ENCODE measurements around the gene ZAR1L. TPM values are rescaled to one million over a fixed set of nuclear protein-coding genes. Genes with fewer than 3 reads are reported as not detected.
A peak's percentile ranks its signal among the peaks of the same experiment; 100 is the strongest.

Gene ZAR1L
- total RNA-seq, 2 donors from 2014 or later: 0.19 TPM; not detected in 1

GRCh38 chr13:32282096-32282711 is 33.0 kb downstream of the ZAR1L start:
- no peak overlapping the region for H3K4me3 Mint-ChIP-seq
- H3K27ac Mint-ChIP-seq: no peak overlapping the region
- peaks cover 51% of the 10 kb centered on the region for H3K36me3 Mint-ChIP-seq (ENCODE audit: low read depth)
- H3K27me3 Mint-ChIP-seq: no peaks in the 10 kb centered on the region
- H3K9me3 Mint-ChIP-seq: no peaks in the 10 kb centered on the region
- ATAC-seq (replicated peaks): no peak
- peaks cover 4% of the 10 kb centered on the region for H3K4me1 Mint-ChIP-seq

GRCh38 chr13:32281096-32281495 is 34.1 kb downstream of the ZAR1L start:
- ATAC-seq (replicated peaks): no peak
- Mint-ChIP-seq H3K4me3 (no peak overlapping the region), H3K27ac (no peak overlapping the region), H3K4me1 (peaks cover 4% of the 10 kb centered on the region), H3K27me3 (no peaks in the 10 kb centered on the region), H3K9me3 (no peaks in the 10 kb centered on the region), H3K36me3 (ENCODE audit: low read depth) (peaks cover 62% of the 10 kb centered on the region)

GRCh38 chr13:32278426-32278825 is 36.7 kb downstream of the ZAR1L start:
- peaks cover 4% of the 10 kb centered on the region for H3K4me1 Mint-ChIP-seq
- H3K9me3 Mint-ChIP-seq: no peaks in the 10 kb centered on the region
- peaks cover 74% of the 10 kb centered on the region for H3K36me3 Mint-ChIP-seq (ENCODE audit: low read depth)
- peak; percentile 99 for ATAC-seq (replicated peaks)
- no peaks in the 10 kb centered on the region for H3K27me3 Mint-ChIP-seq
- no peak overlapping the region for H3K4me3 Mint-ChIP-seq
- no peak overlapping the region for H3K27ac Mint-ChIP-seq

GRCh38 chr13:32277839-32278238 is 37.3 kb downstream of the ZAR1L start:
- Mint-ChIP-seq H3K27me3 (no peaks in the 10 kb centered on the region), H3K4me1 (peaks cover 4% of the 10 kb centered on the region), H3K4me3 (no peak overlapping the region), H3K36me3 (ENCODE audit: low read depth) (peaks cover 70% of the 10 kb centered on the region), H3K27ac (no peak overlapping the region), H3K9me3 (no peaks in the 10 kb centered on the region)
- no peak for ATAC-seq (replicated peaks)

- Mint-ChIP-seq H3K9me3 (no peaks in the 10 kb centered on the region), H3K27me3 (no peaks in the 10 kb centered on the region), H3K36me3 (ENCODE audit: low read depth) (peaks cover 47% of the 10 kb centered on the region), H3K4me3 (peak overlapping the region; percentile 43), H3K4me1 (peaks cover 5% of the 10 kb centered on the region), H3K27ac (peak overlapping the region; percentile 82)
- peak; percentile 82 for ATAC-seq (replicated peaks)
These were observed 43.0 kb downstream of the ZAR1L start for GRCh38 chr13:32272021-32272683.

GRCh38 chr13:32267836-32268439 is 47.2 kb downstream of the ZAR1L start:
- Mint-ChIP-seq H3K27me3 (no peaks in the 10 kb centered on the region), H3K4me1 (peaks cover 5% of the 10 kb centered on the region), H3K4me3 (no peak overlapping the region)

GRCh38 chr13:32266130-32266529 is 49.0 kb downstream of the ZAR1L start:
- H3K4me1 Mint-ChIP-seq: no peaks in the 10 kb centered on the region
- H3K27me3 Mint-ChIP-seq: no peaks in the 10 kb centered on the region
- no peaks in the 10 kb centered on the region for H3K9me3 Mint-ChIP-seq
- H3K4me3 Mint-ChIP-seq: no peak overlapping the region
- H3K36me3 Mint-ChIP-seq (ENCODE audit: low read depth): peaks cover 56% of the 10 kb centered on the region
- no peak for ATAC-seq (replicated peaks)
- no peak overlapping the region for H3K27ac Mint-ChIP-seq

More at GRCh38 chr13:32267836-32268439, 47.2 kb downstream of the ZAR1L start:
- Mint-ChIP-seq H3K36me3 (ENCODE audit: low read depth) (peaks cover 47% of the 10 kb centered on the region), H3K9me3 (no peaks in the 10 kb centered on the region), H3K27ac (no peak overlapping the region)
- peak; percentile 53 for ATAC-seq (replicated peaks)

GRCh38 chr13:32265726-32266125 is 49.4 kb downstream of the ZAR1L start:
- H3K27ac Mint-ChIP-seq: no peak overlapping the region
- H3K36me3 Mint-ChIP-seq (ENCODE audit: low read depth): peaks cover 56% of the 10 kb centered on the region
- no peaks in the 10 kb centered on the region for H3K4me1 Mint-ChIP-seq
- H3K9me3 Mint-ChIP-seq: no peaks in the 10 kb centered on the region
- ATAC-seq (replicated peaks): no peak
- H3K4me3 Mint-ChIP-seq: no peak overlapping the region
- no peaks in the 10 kb centered on the region for H3K27me3 Mint-ChIP-seq

- H3K27me3 Mint-ChIP-seq: no peaks in the 10 kb centered on the region
- no peak overlapping the region for H3K4me3 Mint-ChIP-seq
- no peak overlapping the region for H3K27ac Mint-ChIP-seq
- no peaks in the 10 kb centered on the region for H3K4me1 Mint-ChIP-seq
- peaks cover 59% of the 10 kb centered on the region for H3K36me3 Mint-ChIP-seq (ENCODE audit: low read depth)
- no peaks in the 10 kb centered on the region for H3K9me3 Mint-ChIP-seq
- ATAC-seq (replicated peaks): no peak
These were observed 50.8 kb downstream of the ZAR1L start for GRCh38 chr13:32264407-32264806.

GRCh38 chr13:32262619-32263018 is 52.5 kb downstream of the ZAR1L start:
- peaks cover 56% of the 10 kb centered on the region for H3K36me3 Mint-ChIP-seq (ENCODE audit: low read depth)
- H3K4me3 Mint-ChIP-seq: no peak overlapping the region
- H3K9me3 Mint-ChIP-seq: no peaks in the 10 kb centered on the region
- H3K27ac Mint-ChIP-seq: no peak overlapping the region
- ATAC-seq (replicated peaks): no peak
- H3K27me3 Mint-ChIP-seq: no peaks in the 10 kb centered on the region
- H3K4me1 Mint-ChIP-seq: no peaks in the 10 kb centered on the region

- Mint-ChIP-seq H3K27ac (no peak overlapping the region), H3K36me3 (ENCODE audit: low read depth) (peaks cover 52% of the 10 kb centered on the region), H3K27me3 (no peaks in the 10 kb centered on the region), H3K4me1 (no peaks in the 10 kb centered on the region), H3K4me3 (no peak overlapping the region), H3K9me3 (no peaks in the 10 kb centered on the region)
- no peak for ATAC-seq (replicated peaks)
These were observed 53.0 kb downstream of the ZAR1L start for GRCh38 chr13:32262165-32262564.

GRCh38 chr13:32261567-32261966 is 53.6 kb downstream of the ZAR1L start:
- Mint-ChIP-seq H3K27me3 (no peaks in the 10 kb centered on the region), H3K27ac (no peak overlapping the region), H3K4me1 (no peaks in the 10 kb centered on the region)

GRCh38 chr13:32259116-32259515 is 56.0 kb downstream of the ZAR1L start:
- Mint-ChIP-seq H3K9me3 (no peaks in the 10 kb centered on the region), H3K27me3 (no peaks in the 10 kb centered on the region), H3K4me3 (no peak overlapping the region), H3K27ac (no peak overlapping the region), H3K36me3 (ENCODE audit: low read depth) (peaks cover 54% of the 10 kb centered on the region), H3K4me1 (no peaks in the 10 kb centered on the region)
- ATAC-seq (replicated peaks): no peak

More at GRCh38 chr13:32261567-32261966, 53.6 kb downstream of the ZAR1L start:
- Mint-ChIP-seq H3K9me3 (no peaks in the 10 kb centered on the region), H3K36me3 (ENCODE audit: low read depth) (peaks cover 56% of the 10 kb centered on the region), H3K4me3 (no peak overlapping the region)
- ATAC-seq (replicated peaks): no peak

- Mint-ChIP-seq H3K4me1 (no peaks in the 10 kb centered on the region), H3K27ac (no peak overlapping the region), H3K4me3 (no peak overlapping the region), H3K27me3 (no peaks in the 10 kb centered on the region), H3K9me3 (no peaks in the 10 kb centered on the region), H3K36me3 (ENCODE audit: low read depth) (peaks cover 61% of the 10 kb centered on the region)
- no peak for ATAC-seq (replicated peaks)
These were observed 57.5 kb downstream of the ZAR1L start for GRCh38 chr13:32257649-32258048.

GRCh38 chr13:32256243-32256642 is 58.9 kb downstream of the ZAR1L start:
- Mint-ChIP-seq H3K9me3 (no peaks in the 10 kb centered on the region), H3K27me3 (no peaks in the 10 kb centered on the region), H3K4me1 (no peaks in the 10 kb centered on the region), H3K36me3 (ENCODE audit: low read depth) (peaks cover 58% of the 10 kb centered on the region), H3K4me3 (no peak overlapping the region), H3K27ac (no peak overlapping the region)
- no peak for ATAC-seq (replicated peaks)

All from activated T-helper 17 cell treated with anti-CD3 and anti-CD28 coated beads, Interleukin-2, amount 50 U/mL, for 72 hours (primary cell).